CD14-positive monocyte (primary cell): Measurements from ENCODE around the gene PRKN. TPM values are rescaled to one million over a fixed set of nuclear protein-coding genes. Genes with fewer than 3 reads are reported as not detected.

Source experiments
- DNase-seq, 3 donors: peaks; one replicate each; pipeline ENCODE4 v3.0.0-alpha.2; 2011 to 2022
- H2AFZ ChIP-seq: 2 replicates; pipeline ENCODE4 v1.6.0; 2012; ENCODE audit warnings: mild to moderate bottlenecking, low read depth, low read length, inconsistent platforms; ENCODE audit not compliant: insufficient read depth, poor library complexity, severe bottlenecking
- H3K27ac ChIP-seq, 2 donors: 1 replicate in 1 of 2; 2 replicates in 1 of 2; pipeline ENCODE4 v1.5.1; 2012 to 2013; ENCODE audit warnings: low read length in 2 of 2, control low read depth in 1 of 2, inconsistent platforms in 1 of 2, low read depth in 1 of 2, mild to moderate bottlenecking in 1 of 2
- H3K27me3 ChIP-seq, 2 donors: one replicate each; pipeline versions ENCODE4 v1.6.0 to v1.6.1; 2011 to 2013; ENCODE audit warnings: low read length in 2 of 2; ENCODE audit not compliant: control insufficient read depth in 2 of 2, insufficient read depth in 2 of 2
- H3K36me3 ChIP-seq, 2 donors: replicated peaks in 1 of 2; 1 replicate in 1 of 2; 2 replicates in 1 of 2; pipeline versions ENCODE4 v1.5.1 to v1.6.1; 2012 to 2013; ENCODE audit warnings: low read length in 2 of 2, control low read depth in 1 of 2, inconsistent platforms in 1 of 2, mild to moderate bottlenecking in 1 of 2; ENCODE audit not compliant: insufficient read depth in 2 of 2, control insufficient read depth in 1 of 2
- H3K4me1 ChIP-seq, 2 donors: 1 replicate in 1 of 2; 2 replicates in 1 of 2; pipeline versions ENCODE4 v1.5.1 to v1.6.1; 2012 to 2013; ENCODE audit warnings: low read length in 2 of 2, control low read depth in 1 of 2, inconsistent platforms in 1 of 2, mild to moderate bottlenecking in 1 of 2, moderate library complexity in 1 of 2; ENCODE audit not compliant: insufficient read depth in 2 of 2, control insufficient read depth in 1 of 2
- H3K4me2 ChIP-seq: replicated peaks from 2 replicates; pipeline ENCODE3; 2012; ENCODE audit warnings: low read length, moderate library complexity, mild to moderate bottlenecking; ENCODE audit not compliant: poor library complexity, severe bottlenecking; ENCODE audit errors: extremely low read depth
- H3K4me3 ChIP-seq, 3 experiments: fragments of 200-600 bp in 1 of 3; sonication (generic) in 1 of 3; replicated peaks in 1 of 3; 1 replicate in 2 of 3; 2 replicates in 1 of 3; pipeline ENCODE4 v1.5.1; 2011 to 2013; ENCODE audit warnings: low read length in 3 of 3, mild to moderate bottlenecking in 3 of 3, control low read depth in 2 of 3, low read depth in 2 of 3, inconsistent platforms in 1 of 3, moderate library complexity in 1 of 3
- H3K79me2 ChIP-seq: 2 replicates; pipeline ENCODE4 v1.6.0; 2012; ENCODE audit warnings: mild to moderate bottlenecking, control low read depth, inconsistent platforms, low read length, moderate library complexity; ENCODE audit not compliant: insufficient read depth
- H3K9ac ChIP-seq: 2 replicates; pipeline ENCODE4 v1.6.0; 2017; ENCODE audit warnings: low read length, mild to moderate bottlenecking; ENCODE audit not compliant: insufficient read depth, poor library complexity, severe bottlenecking
- H3K9me3 ChIP-seq, 2 donors: replicated peaks in 1 of 2; 1 replicate in 1 of 2; 2 replicates in 1 of 2; pipeline versions ENCODE4 v1.5.1 to v1.6.1; 2012 to 2013; ENCODE audit warnings: low read length in 2 of 2, control low read depth in 1 of 2; ENCODE audit not compliant: control insufficient read depth in 1 of 2, insufficient read depth in 1 of 2
- H4K20me1 ChIP-seq: 2 replicates; pipeline ENCODE4 v1.6.0; 2012; ENCODE audit warnings: mild to moderate bottlenecking, low read length, control low read depth, moderate library complexity; ENCODE audit not compliant: insufficient read depth
- H3K27ac Mint-ChIP-seq, 7 donors: one replicate each; pipeline ENCODE4 v1.8.0; 2020; ENCODE audit warnings: mild to moderate bottlenecking in 7 of 7, mixed read lengths in 7 of 7, moderate library complexity in 6 of 7, inconsistent platforms in 2 of 7
- H3K27me3 Mint-ChIP-seq, 3 donors: one replicate each; pipeline ENCODE4 v1.8.0; 2021 to 2022; ENCODE audit warnings: low read depth in 3 of 3, mild to moderate bottlenecking in 3 of 3, mixed read lengths in 3 of 3, moderate library complexity in 3 of 3, inconsistent platforms in 1 of 3
- H3K36me3 Mint-ChIP-seq, 2 donors: one replicate each; pipeline ENCODE4 v1.8.0; 2020; ENCODE audit warnings: mixed read lengths in 2 of 2, inconsistent platforms in 1 of 2, mild to moderate bottlenecking in 1 of 2
- H3K4me1 Mint-ChIP-seq: one replicate; pipeline ENCODE4 v1.8.0; 2020; ENCODE audit warnings: mild to moderate bottlenecking, mixed read lengths
- H3K4me3 Mint-ChIP-seq, 2 donors: one replicate each; pipeline ENCODE4 v1.8.0; 2020; ENCODE audit warnings: mild to moderate bottlenecking in 2 of 2, mixed read lengths in 2 of 2, moderate library complexity in 1 of 2
- H3K9me3 Mint-ChIP-seq, 7 donors: one replicate each; pipeline ENCODE4 v1.8.0; 2020 to 2022; ENCODE audit warnings: mixed read lengths in 7 of 7, mild to moderate bottlenecking in 6 of 7, moderate library complexity in 6 of 7, inconsistent platforms in 2 of 7
- CTCF ChIP-seq: fragments of 200-600 bp; IDR thresholded peaks from one replicate; pipeline ENCODE4 v1.8.0; 2022; ENCODE audit warnings: antibody characterized with exemption, mild to moderate bottlenecking
- WGBS: methylation state at CpG from one replicate; pipeline ENCODE4 v1.1.5; 2013; ENCODE audit warnings: missing lambda C conversion rate; ENCODE audit not compliant: insufficient coverage; 5-methylcytosine and 5-hydroxymethylcytosine counted together
- intact Hi-C, 2 donors: fragments of 100-400 bp; cut with micrococcal nuclease; formaldehyde crosslinking; loops; one replicate each; pipeline versions ENCODE4 v1.15.0 to v1.15.1; 2023
- polyA plus RNA-seq, 3 donors: library from polyadenylated mRNA; depleted of rRNA in 1 of 3; unstranded in 2 of 3; stranded (reverse) in 1 of 3; fragments of 300-500 nt in 2 of 3; fragments of >200 nt in 1 of 3; fragmentation: Illumina TruSeq in 2 of 3; gene quantifications; 1 replicate in 2 of 3; 2 replicates in 1 of 3; pipeline ENCODE4 v1.2.3, GENCODE V29; 2012 to 2021

The PRKN gene
- polyA plus RNA-seq, 3 donors: 0.19 to 0.21 TPM; not detected in 1

- H3K4me1 Mint-ChIP-seq: no peaks in the 10 kb centered on the region
- Histone ChIP-seq H3K9me3 (peaks cover 0 to 4% of the 10 kb centered on the region in 2 donors), H3K4me2 (no peak overlapping the region), H3K4me1 (no peaks in the 10 kb centered on the region), H2AFZ (no peak overlapping the region), H3K27me3 (no peaks in the 10 kb centered on the region), H3K79me2 (no peaks in the 10 kb centered on the region), H3K27ac (no peak overlapping the region), H3K9ac (no peak overlapping the region), H3K4me3 (no peak overlapping the region), H4K20me1 (no peaks in the 10 kb centered on the region), H3K36me3 (no peaks in the 10 kb centered on the region)
- intact Hi-C loops: no loop called here
- H3K4me3 Mint-ChIP-seq: no peak overlapping the region
- no peaks in the 10 kb centered on the region for H3K27me3 Mint-ChIP-seq
- DNase-seq: no peak
- WGBS: 100% methylated on average over 2 of the region's 6 CpGs
- TF ChIP-seq CTCF: no peak
- H3K27ac Mint-ChIP-seq: peak overlapping the region in 1 of 7 donors; percentile 43
- H3K9me3 Mint-ChIP-seq: peaks cover 6 to 14% (median 10%) of the 10 kb centered on the region in 7 donors
- H3K36me3 Mint-ChIP-seq: no peaks in the 10 kb centered on the region
Observed at GRCh38 chr6:162543221-162543620, 184.3 kb downstream of the PRKN start.

- no peak for TF ChIP-seq CTCF
- Mint-ChIP-seq H3K4me1 (no peaks in the 10 kb centered on the region), H3K27me3 (no peaks in the 10 kb centered on the region), H3K36me3 (no peaks in the 10 kb centered on the region), H3K4me3 (no peak overlapping the region), H3K9me3 (peaks cover 2 to 7% (median 4%) of the 10 kb centered on the region in 7 donors), H3K27ac (no peak overlapping the region)
- 87% methylated on average over 2 of the region's 4 CpGs for WGBS
- no peaks in the 10 kb centered on the region for H3K4me1 ChIP-seq
- DNase-seq: no peak
- peaks cover 0 to 4% of the 10 kb centered on the region in 2 donors for H3K9me3 ChIP-seq
- no peak overlapping the region for H3K4me2 ChIP-seq
- H3K27ac ChIP-seq: no peak overlapping the region
- H4K20me1 ChIP-seq: no peaks in the 10 kb centered on the region
- H2AFZ ChIP-seq: no peak overlapping the region
- no peaks in the 10 kb centered on the region for H3K27me3 ChIP-seq
- H3K79me2 ChIP-seq: no peaks in the 10 kb centered on the region
- H3K9ac ChIP-seq: no peak overlapping the region
- no peak overlapping the region for H3K4me3 ChIP-seq
- no peaks in the 10 kb centered on the region for H3K36me3 ChIP-seq
- intact Hi-C loops: no loop called here
Observed at GRCh38 chr6:162541019-162541601, 186.5 kb downstream of the PRKN start.
